WTC11 (cell line): ENCODE data around the gene OR4K14. TPM values are rescaled to one million over a fixed set of nuclear protein-coding genes. Genes with fewer than 3 reads are reported as not detected.

Experiments
- ATAC-seq: fragments of 200-7000 bp; cut with Tn5 transposase; 2 replicates; pipeline ENCODE4 v1.10.0; 2021; ENCODE audit warnings: mild to moderate bottlenecking, moderate library complexity
- CTCF ChIA-PET: fragments of 300-600 bp; sonication (Branson Sonifier 250); formaldehyde crosslinking; loops from one replicate; lab custom pipeline; 2021; ENCODE audit warnings: antibody characterized with exemption; lab: Charles Lee
- POLR2A ChIA-PET: fragments of 350-600 bp; sonication (Branson Sonifier 250); formaldehyde crosslinking; loops from one replicate; lab custom pipeline; 2021; ENCODE audit warnings: antibody characterized with exemption; lab: Charles Lee
- DNase-seq: peaks from one replicate; pipeline ENCODE4 v3.0.0; 2021; ENCODE audit warnings: low spot score
- H3K27ac Mint-ChIP-seq: 2 replicates; pipeline ENCODE4 v1.8.0; 2021; ENCODE audit warnings: mixed read lengths
- H3K27me3 Mint-ChIP-seq: 2 replicates; pipeline ENCODE4 v1.8.0; 2021; ENCODE audit warnings: low read depth, mild to moderate bottlenecking, moderate library complexity, mixed read lengths
- H3K36me3 Mint-ChIP-seq: 2 replicates; pipeline ENCODE4 v1.8.0; 2021; ENCODE audit warnings: mixed read lengths
- H3K4me1 Mint-ChIP-seq: 2 replicates; pipeline ENCODE4 v1.8.0; 2022; ENCODE audit warnings: mixed read lengths
- H3K4me3 Mint-ChIP-seq: 2 replicates; pipeline ENCODE4 v1.8.0; 2021; ENCODE audit warnings: mild to moderate bottlenecking, moderate library complexity, mixed read lengths
- H3K9me3 Mint-ChIP-seq: 2 replicates; pipeline ENCODE4 v1.8.0; 2021; ENCODE audit warnings: mixed read lengths
- ATF2 ChIP-seq: sonication (generic); formaldehyde crosslinking; IDR thresholded peaks from 2 replicates; pipeline ENCODE4 v1.8.1; 2022; ENCODE audit warnings: low read depth, missing genetic modification reagents, borderline replicate concordance
- ATF3 ChIP-seq: sonication (generic); formaldehyde crosslinking; conservative IDR thresholded peaks from 2 replicates; pipeline ENCODE4 v1.8.1; 2022; ENCODE audit warnings: mild to moderate bottlenecking, missing genetic modification reagents
- CBFB ChIP-seq: sonication (generic); formaldehyde crosslinking; IDR thresholded peaks from 2 replicates; pipeline ENCODE4 v1.8.1; 2022; ENCODE audit warnings: mild to moderate bottlenecking, low read depth, missing genetic modification reagents
- CREM ChIP-seq: sonication (generic); formaldehyde crosslinking; IDR thresholded peaks from 2 replicates; pipeline ENCODE4 v1.8.1; 2022; ENCODE audit warnings: mild to moderate bottlenecking, missing genetic modification reagents, moderate library complexity
- FOXP4 ChIP-seq: sonication (generic); formaldehyde crosslinking; IDR thresholded peaks from 2 replicates; pipeline ENCODE4 v1.8.0; 2022; ENCODE audit warnings: mild to moderate bottlenecking, missing genetic modification reagents
- PRDM15 ChIP-seq: sonication (generic); formaldehyde crosslinking; IDR thresholded peaks from 2 replicates; pipeline ENCODE4 v1.8.0; 2022; ENCODE audit warnings: missing genetic modification reagents
- TEAD1 ChIP-seq: sonication (generic); formaldehyde crosslinking; IDR thresholded peaks from 2 replicates; pipeline ENCODE4 v1.8.0; 2022; ENCODE audit warnings: mild to moderate bottlenecking, missing genetic modification reagents
- ZNF219 ChIP-seq: sonication (generic); formaldehyde crosslinking; IDR thresholded peaks from 2 replicates; pipeline ENCODE4 v1.8.0; 2023; ENCODE audit warnings: missing genetic modification reagents, mild to moderate bottlenecking, borderline replicate concordance
- ZNF232 ChIP-seq: sonication (generic); formaldehyde crosslinking; IDR thresholded peaks from 2 replicates; pipeline ENCODE4 v1.8.0; 2022; ENCODE audit warnings: mild to moderate bottlenecking, missing genetic modification reagents
- total RNA-seq: library from RNA; stranded (reverse); gene quantifications from 3 replicates; pipeline ENCODE4 v1.2.3, GENCODE V29; 2021
- TF ChIP-seq, protein P1 (sequence below): sonication (generic); formaldehyde crosslinking; IDR thresholded peaks from 2 replicates; pipeline ENCODE4 v1.8.1; 2022; ENCODE audit warnings: mild to moderate bottlenecking, moderate library complexity, missing genetic modification reagents
- TF ChIP-seq, protein P2 (sequence below): fragments of 250-450 bp; sonication (Bioruptor Pico); IDR thresholded peaks from 2 replicates; pipeline ENCODE4 v1.8.0; 2021; ENCODE audit warnings: mild to moderate bottlenecking
- TF ChIP-seq, protein P3 (sequence below): fragments of 200-600 bp; IDR thresholded peaks from 2 replicates; pipeline ENCODE4 v1.8.0; 2022; ENCODE audit warnings: antibody characterized with exemption
- TF ChIP-seq, protein P4 (sequence below): sonication (generic); formaldehyde crosslinking; IDR thresholded peaks from 2 replicates; pipeline ENCODE4 v1.8.0; 2023; ENCODE audit warnings: missing genetic modification reagents, mild to moderate bottlenecking, borderline replicate concordance

Gene OR4K14
- total RNA-seq, 1 experiment from 2014 or later: not detected

DNA sequence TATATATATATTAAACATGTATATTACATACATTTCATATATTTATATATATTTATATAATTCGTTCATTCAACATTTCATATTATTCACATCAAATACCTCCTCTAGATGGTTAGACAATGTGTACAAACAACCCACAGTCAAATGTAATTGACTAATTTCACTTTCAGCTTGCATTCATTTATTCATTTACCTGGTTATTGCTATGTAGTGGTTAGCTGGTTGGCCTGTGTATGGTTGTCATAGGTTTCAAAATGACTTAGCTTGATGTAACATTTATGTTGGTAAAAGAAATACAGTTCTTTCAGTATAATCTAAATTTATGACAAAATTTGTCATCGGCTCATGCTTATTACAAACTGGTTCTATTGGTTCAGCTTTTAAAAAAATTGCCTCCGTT, 16.3 kb upstream of the OR4K14 start (continued):
- TF ChIP-seq FOXP4 (CRISPR knock-in tag) (no peak), TEAD1 (CRISPR knock-in tag) (no peak), ATF2 (no peak)
- TF ChIP-seq, protein P1, sequence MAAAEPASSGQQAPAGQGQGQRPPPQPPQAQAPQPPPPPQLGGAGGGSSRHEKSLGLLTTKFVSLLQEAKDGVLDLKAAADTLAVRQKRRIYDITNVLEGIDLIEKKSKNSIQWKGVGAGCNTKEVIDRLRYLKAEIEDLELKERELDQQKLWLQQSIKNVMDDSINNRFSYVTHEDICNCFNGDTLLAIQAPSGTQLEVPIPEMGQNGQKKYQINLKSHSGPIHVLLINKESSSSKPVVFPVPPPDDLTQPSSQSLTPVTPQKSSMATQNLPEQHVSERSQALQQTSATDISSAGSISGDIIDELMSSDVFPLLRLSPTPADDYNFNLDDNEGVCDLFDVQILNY: no peak
- TF ChIP-seq, all 79 proteins: peak for 0

DNA sequence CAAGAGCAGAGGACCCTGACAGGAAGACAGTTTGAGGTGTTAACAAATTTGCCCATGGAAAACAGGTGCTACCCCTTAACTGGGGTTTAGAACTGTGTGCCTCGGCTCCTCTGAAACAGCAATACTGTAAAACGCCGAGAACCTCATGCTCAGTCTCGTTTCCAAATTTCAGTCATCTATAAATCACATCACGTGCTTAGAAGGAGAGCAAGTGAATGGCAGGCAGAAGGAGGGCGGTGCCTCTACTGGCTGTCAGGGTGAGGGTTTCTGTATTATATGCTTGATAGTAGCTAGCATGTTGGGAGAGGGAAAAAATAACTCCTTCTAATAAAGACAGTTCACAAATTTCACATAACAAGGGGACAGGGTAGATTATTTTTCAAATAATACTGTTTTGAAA, 12.0 kb upstream of the OR4K14 start:
- peaks cover 63% of the 10 kb centered on the region for H3K36me3 Mint-ChIP-seq
- no peak overlapping the region for H3K4me3 Mint-ChIP-seq
- TF ChIP-seq, protein P2, sequence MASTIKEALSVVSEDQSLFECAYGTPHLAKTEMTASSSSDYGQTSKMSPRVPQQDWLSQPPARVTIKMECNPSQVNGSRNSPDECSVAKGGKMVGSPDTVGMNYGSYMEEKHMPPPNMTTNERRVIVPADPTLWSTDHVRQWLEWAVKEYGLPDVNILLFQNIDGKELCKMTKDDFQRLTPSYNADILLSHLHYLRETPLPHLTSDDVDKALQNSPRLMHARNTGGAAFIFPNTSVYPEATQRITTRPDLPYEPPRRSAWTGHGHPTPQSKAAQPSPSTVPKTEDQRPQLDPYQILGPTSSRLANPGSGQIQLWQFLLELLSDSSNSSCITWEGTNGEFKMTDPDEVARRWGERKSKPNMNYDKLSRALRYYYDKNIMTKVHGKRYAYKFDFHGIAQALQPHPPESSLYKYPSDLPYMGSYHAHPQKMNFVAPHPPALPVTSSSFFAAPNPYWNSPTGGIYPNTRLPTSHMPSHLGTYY (CRISPR knock-in tag): no peak
- TF ChIP-seq CBFB (CRISPR knock-in tag) (no peak), ZNF219 (CRISPR knock-in tag) (no peak), PRDM15 (CRISPR knock-in tag) (no peak), ATF3 (CRISPR knock-in tag) (no peak), ZNF232 (no peak), CREM (CRISPR knock-in tag) (no peak)
- TF ChIP-seq, protein P1: no peak
- TF ChIP-seq, protein P3, sequence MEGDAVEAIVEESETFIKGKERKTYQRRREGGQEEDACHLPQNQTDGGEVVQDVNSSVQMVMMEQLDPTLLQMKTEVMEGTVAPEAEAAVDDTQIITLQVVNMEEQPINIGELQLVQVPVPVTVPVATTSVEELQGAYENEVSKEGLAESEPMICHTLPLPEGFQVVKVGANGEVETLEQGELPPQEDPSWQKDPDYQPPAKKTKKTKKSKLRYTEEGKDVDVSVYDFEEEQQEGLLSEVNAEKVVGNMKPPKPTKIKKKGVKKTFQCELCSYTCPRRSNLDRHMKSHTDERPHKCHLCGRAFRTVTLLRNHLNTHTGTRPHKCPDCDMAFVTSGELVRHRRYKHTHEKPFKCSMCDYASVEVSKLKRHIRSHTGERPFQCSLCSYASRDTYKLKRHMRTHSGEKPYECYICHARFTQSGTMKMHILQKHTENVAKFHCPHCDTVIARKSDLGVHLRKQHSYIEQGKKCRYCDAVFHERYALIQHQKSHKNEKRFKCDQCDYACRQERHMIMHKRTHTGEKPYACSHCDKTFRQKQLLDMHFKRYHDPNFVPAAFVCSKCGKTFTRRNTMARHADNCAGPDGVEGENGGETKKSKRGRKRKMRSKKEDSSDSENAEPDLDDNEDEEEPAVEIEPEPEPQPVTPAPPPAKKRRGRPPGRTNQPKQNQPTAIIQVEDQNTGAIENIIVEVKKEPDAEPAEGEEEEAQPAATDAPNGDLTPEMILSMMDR: no peak
- TF ChIP-seq, protein P4, sequence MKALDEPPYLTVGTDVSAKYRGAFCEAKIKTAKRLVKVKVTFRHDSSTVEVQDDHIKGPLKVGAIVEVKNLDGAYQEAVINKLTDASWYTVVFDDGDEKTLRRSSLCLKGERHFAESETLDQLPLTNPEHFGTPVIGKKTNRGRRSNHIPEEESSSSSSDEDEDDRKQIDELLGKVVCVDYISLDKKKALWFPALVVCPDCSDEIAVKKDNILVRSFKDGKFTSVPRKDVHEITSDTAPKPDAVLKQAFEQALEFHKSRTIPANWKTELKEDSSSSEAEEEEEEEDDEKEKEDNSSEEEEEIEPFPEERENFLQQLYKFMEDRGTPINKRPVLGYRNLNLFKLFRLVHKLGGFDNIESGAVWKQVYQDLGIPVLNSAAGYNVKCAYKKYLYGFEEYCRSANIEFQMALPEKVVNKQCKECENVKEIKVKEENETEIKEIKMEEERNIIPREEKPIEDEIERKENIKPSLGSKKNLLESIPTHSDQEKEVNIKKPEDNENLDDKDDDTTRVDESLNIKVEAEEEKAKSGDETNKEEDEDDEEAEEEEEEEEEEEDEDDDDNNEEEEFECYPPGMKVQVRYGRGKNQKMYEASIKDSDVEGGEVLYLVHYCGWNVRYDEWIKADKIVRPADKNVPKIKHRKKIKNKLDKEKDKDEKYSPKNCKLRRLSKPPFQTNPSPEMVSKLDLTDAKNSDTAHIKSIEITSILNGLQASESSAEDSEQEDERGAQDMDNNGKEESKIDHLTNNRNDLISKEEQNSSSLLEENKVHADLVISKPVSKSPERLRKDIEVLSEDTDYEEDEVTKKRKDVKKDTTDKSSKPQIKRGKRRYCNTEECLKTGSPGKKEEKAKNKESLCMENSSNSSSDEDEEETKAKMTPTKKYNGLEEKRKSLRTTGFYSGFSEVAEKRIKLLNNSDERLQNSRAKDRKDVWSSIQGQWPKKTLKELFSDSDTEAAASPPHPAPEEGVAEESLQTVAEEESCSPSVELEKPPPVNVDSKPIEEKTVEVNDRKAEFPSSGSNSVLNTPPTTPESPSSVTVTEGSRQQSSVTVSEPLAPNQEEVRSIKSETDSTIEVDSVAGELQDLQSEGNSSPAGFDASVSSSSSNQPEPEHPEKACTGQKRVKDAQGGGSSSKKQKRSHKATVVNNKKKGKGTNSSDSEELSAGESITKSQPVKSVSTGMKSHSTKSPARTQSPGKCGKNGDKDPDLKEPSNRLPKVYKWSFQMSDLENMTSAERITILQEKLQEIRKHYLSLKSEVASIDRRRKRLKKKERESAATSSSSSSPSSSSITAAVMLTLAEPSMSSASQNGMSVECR: no peak
- no peaks in the 10 kb centered on the region for H3K4me1 Mint-ChIP-seq
- peaks cover 3% of the 10 kb centered on the region for H3K27me3 Mint-ChIP-seq
- POLR2A ChIA-PET: no interaction called here
- H3K27ac Mint-ChIP-seq: no peak overlapping the region
- peaks cover 84% of the 10 kb centered on the region for H3K9me3 Mint-ChIP-seq
- DNase-seq (no peak), ATAC-seq (no peak)
- CTCF ChIA-PET: no interaction called here
